Endothelial cell of umbilical vein (primary cell): ENCODE measurements around the gene CDK5RAP2. TPM values are rescaled to one million over a fixed set of nuclear protein-coding genes. Genes with fewer than 3 reads are reported as not detected.
"Not testable (repeated sequence)": the region's sequence is repeated elsewhere in the genome, so short reads cannot be mapped to it uniquely, and the experiment has no call there.

Experiments used
- BruUV-seq: library from RNA; stranded (reverse); fragments of 400-500 nt; replicated peaks from 2 replicates; lab custom pipeline; 2021; lab: Mats Ljungman, UMichigan
- CTCF ChIA-PET: fragments of 300-600, 350-600 bp; sonication (Branson Sonifier 250); formaldehyde crosslinking; loops from one replicate; lab custom pipeline; 2021; ENCODE audit warnings: antibody characterized with exemption, inconsistent platforms; lab: Charles Lee
- POLR2A ChIA-PET: fragments of 300-600, 350-600 bp; sonication (Branson Sonifier 250); formaldehyde crosslinking; loops from one replicate; lab custom pipeline; 2021; ENCODE audit warnings: antibody characterized with exemption, inconsistent platforms; lab: Charles Lee
- DNase-seq: peaks from one replicate; pipeline ENCODE4 v3.0.0-alpha.2; 2011; ENCODE audit warnings: low read depth, low spot score
- FAIRE-seq: peaks from 2 replicates; lab custom pipeline; 2011; peaks lifted over from hg19 to GRCh38; lab: Jason Lieb, UNC
- H2AFZ ChIP-seq: 2 replicates; pipeline ENCODE4 v1.6.0; 2012; ENCODE audit warnings: low read depth, low read length, control low read depth, inconsistent platforms
- H3K27ac ChIP-seq: 2 replicates; pipeline ENCODE4 v1.5.1; 2011; ENCODE audit warnings: low read depth, mild to moderate bottlenecking, control low read depth, low read length, moderate library complexity; ENCODE audit not compliant: insufficient read depth
- H3K27me3 ChIP-seq, 2 experiments: 2 replicates each; pipeline versions ENCODE4 v1.6.0 to v1.6.1; 2011; ENCODE audit warnings: low read length in 2 of 2, mixed read lengths in 1 of 2; ENCODE audit not compliant: control insufficient read depth in 2 of 2, insufficient read depth in 2 of 2
- H3K36me3 ChIP-seq, 2 experiments: 2 replicates in 1 of 2; 3 replicates in 1 of 2; pipeline ENCODE4 v1.5.1; 2011; ENCODE audit warnings: low read length in 2 of 2, mild to moderate bottlenecking in 1 of 2, moderate library complexity in 1 of 2; ENCODE audit not compliant: control insufficient read depth in 2 of 2, insufficient read depth in 2 of 2; ENCODE audit errors: extremely low read depth in 1 of 2
- H3K4me1 ChIP-seq: 3 replicates; pipeline ENCODE4 v1.5.1; 2011; ENCODE audit warnings: mild to moderate bottlenecking, low read length; ENCODE audit not compliant: control insufficient read depth, insufficient read depth; ENCODE audit errors: extremely low read depth
- H3K4me2 ChIP-seq: 2 replicates; pipeline ENCODE4 v1.6.1; 2011; ENCODE audit warnings: low read length, control low read depth, mixed read lengths; ENCODE audit not compliant: insufficient read depth
- H3K4me3 ChIP-seq, 3 experiments: fragments of 200-600 bp in 1 of 3; sonication (generic), shearing (Covaris generic) in 1 of 3; replicated peaks in 1 of 3; 2 replicates each; pipeline ENCODE4 v1.5.1; 2011 to 2016; ENCODE audit warnings: control low read depth in 3 of 3, low read length in 3 of 3, mild to moderate bottlenecking in 2 of 3, inconsistent platforms in 1 of 3, low read depth in 1 of 3, moderate library complexity in 1 of 3; ENCODE audit not compliant: insufficient read depth in 1 of 3
- H3K79me2 ChIP-seq: 2 replicates; pipeline ENCODE4 v1.6.0; 2012; ENCODE audit warnings: low read length, inconsistent platforms; ENCODE audit not compliant: control insufficient read depth, insufficient read depth
- H3K9ac ChIP-seq: replicated peaks from 2 replicates; pipeline ENCODE3; 2011; ENCODE audit warnings: low read length, control low read depth; ENCODE audit not compliant: insufficient read depth; ENCODE audit errors: extremely low read depth
- H3K9me1 ChIP-seq: replicated peaks from 3 replicates; pipeline ENCODE4 v1.6.0; 2011; ENCODE audit warnings: mild to moderate bottlenecking, low read length; ENCODE audit not compliant: control insufficient read depth, insufficient read depth; ENCODE audit errors: extremely low read depth
- H3K9me3 ChIP-seq: replicated peaks from 2 replicates; pipeline ENCODE4 v1.5.1; 2012; ENCODE audit warnings: low read length, inconsistent platforms; ENCODE audit not compliant: control insufficient read depth, insufficient read depth
- H4K20me1 ChIP-seq: replicated peaks from 2 replicates; pipeline ENCODE3; 2011; ENCODE audit warnings: mild to moderate bottlenecking, low read length; ENCODE audit not compliant: control insufficient read depth, insufficient read depth; ENCODE audit errors: extremely low read depth
- CTCF ChIP-seq, 2 donors: IDR thresholded peaks; 1 replicate in 1 of 2; 2 replicates in 1 of 2; pipeline ENCODE4 v1.5.1; 2011; ENCODE audit warnings: low read length in 2 of 2, mild to moderate bottlenecking in 2 of 2, moderate library complexity in 2 of 2, control low read depth in 1 of 2, inconsistent platforms in 1 of 2, low read depth in 1 of 2; ENCODE audit not compliant: insufficient read depth in 1 of 2; ENCODE audit errors: extremely low read depth in 1 of 2
- EZH2 ChIP-seq: IDR thresholded peaks from 2 replicates; pipeline ENCODE4 v1.6.1; 2012; ENCODE audit warnings: borderline replicate concordance, low read depth, mild to moderate bottlenecking, moderate library complexity, low read length, inconsistent platforms; ENCODE audit not compliant: severe bottlenecking
- FOS ChIP-seq: IDR thresholded peaks from 2 replicates; pipeline ENCODE4 v1.6.1; 2011; ENCODE audit warnings: mild to moderate bottlenecking, low read length, moderate library complexity, borderline replicate concordance; ENCODE audit not compliant: insufficient read depth
- GATA2 ChIP-seq: IDR thresholded peaks from 2 replicates; pipeline ENCODE4 v1.7.0; 2011; ENCODE audit warnings: low read depth, mild to moderate bottlenecking, moderate library complexity, mixed read lengths, low read length; ENCODE audit not compliant: insufficient read length, insufficient read depth
- JUN ChIP-seq: IDR thresholded peaks from 2 replicates; pipeline ENCODE4 v1.6.1; 2011; ENCODE audit warnings: borderline replicate concordance, low read depth; ENCODE audit not compliant: insufficient read length, insufficient read depth
- MAX ChIP-seq: IDR thresholded peaks from 2 replicates; pipeline ENCODE4 v1.6.1; 2011; ENCODE audit not compliant: insufficient read depth, insufficient read length
- MYC ChIP-seq: IDR thresholded peaks from one replicate; pipeline ENCODE4 v1.6.1; 2011; ENCODE audit warnings: mild to moderate bottlenecking, low read depth, low read length
- POLR2A ChIP-seq: IDR thresholded peaks from 2 replicates; pipeline ENCODE4 v1.6.1; 2012; ENCODE audit warnings: low read depth, mild to moderate bottlenecking, control low read depth, low read length
- POLR2AphosphoS5 ChIP-seq: IDR thresholded peaks from 2 replicates; pipeline ENCODE4 v1.6.1; 2012; ENCODE audit warnings: low read depth, mild to moderate bottlenecking, control low read depth, low read length, moderate library complexity; ENCODE audit not compliant: insufficient read depth
- dilution Hi-C: fragments of 300-500 bp; cut with MboI; formaldehyde crosslinking; loops from one replicate; pipeline ENCODE4 v1.15.0; 2019; ENCODE audit warnings: low sequenced_read_pairs; ENCODE audit not compliant: extremely low pct_ligation_motif_present
- intact Hi-C: fragments of 100-400 bp; cut with micrococcal nuclease; formaldehyde crosslinking; loops from one replicate; pipeline ENCODE4 v1.10.0; 2022
- polyA plus RNA-seq, 4 experiments: library from polyadenylated mRNA; depleted of rRNA in 3 of 4; stranded (reverse) in 3 of 4; unstranded in 1 of 4; fragments of >200 nt; gene quantifications; 2 replicates each; pipeline versions ENCODE4 v1.2.1 to v1.2.3, GENCODE V29; 2011 to 2012; ENCODE audit warnings: missing spikeins in 1 of 4
- total RNA-seq: library from RNA; stranded (reverse); gene quantifications from 2 replicates; pipeline ENCODE4 v1.2.3, GENCODE V29; 2021

CDK5RAP2 gene
- total and polyA plus RNA-seq, 2 donors (not counting 3 experiments of a cell fraction or from before 2014, with no cell fraction given), result 17.5 to 56.7 TPM

GRCh38 chr9:120521101-120521500, 58.9 kb downstream of the CDK5RAP2 start:
- no peak overlapping the region for H3K4me3 ChIP-seq
- ChIA-PET CTCF (no interaction called here), POLR2A (no interaction called here)
- intact Hi-C loops (no loop called here), dilution Hi-C loops (no loop called here)
- no peaks in the 10 kb centered on the region for H3K4me1 ChIP-seq
- H3K9ac ChIP-seq, result no peak overlapping the region
- DNase-seq, result no peak
- H4K20me1 ChIP-seq, result no peaks in the 10 kb centered on the region
- H3K36me3 ChIP-seq, result peaks cover 2 to 9% of the 10 kb centered on the region in 2 experiments
- no peak for FAIRE-seq
- BruUV-seq, result no TSS peak
- TF ChIP-seq GATA2 (no peak), CTCF (IDR thresholded peaks at IDR 0.05; ENCODE audit: extremely low read depth in 1 of 2, insufficient read depth in 1 of 2, low read depth in 1 of 2, low read length in 2 of 2) (no peak), POLR2AphosphoS5 (no peak), POLR2A (no peak), FOS (no peak), MAX (no peak), JUN (no peak), EZH2 (no peak), MYC (no peak)
- no peak overlapping the region for H3K27ac ChIP-seq
- no peaks in the 10 kb centered on the region for H3K9me3 ChIP-seq
- H3K79me2 ChIP-seq, result no peaks in the 10 kb centered on the region
- H3K27me3 ChIP-seq, result no peaks in the 10 kb centered on the region
- no peaks in the 10 kb centered on the region for H3K9me1 ChIP-seq
- no peak overlapping the region for H3K4me2 ChIP-seq
- no peak overlapping the region for H2AFZ ChIP-seq

GRCh38 chr9:120515996-120516395, 64.0 kb downstream of the CDK5RAP2 start:
- H4K20me1 ChIP-seq, H3K79me2 ChIP-seq, H3K4me1 ChIP-seq, H3K36me3 ChIP-seq, H3K27ac ChIP-seq, H3K9ac ChIP-seq, POLR2A ChIA-PET, H3K9me1 ChIP-seq, H2AFZ ChIP-seq, FAIRE-seq, dilution Hi-C loops, BruUV-seq, H3K4me3 ChIP-seq, H3K4me2 ChIP-seq, DNase-seq, H3K9me3 ChIP-seq, CTCF ChIA-PET, intact Hi-C loops, H3K27me3 ChIP-seq: not testable (repeated sequence)

- H3K79me2 ChIP-seq, DNase-seq, H3K9ac ChIP-seq, H3K9me1 ChIP-seq, H2AFZ ChIP-seq, H3K4me3 ChIP-seq, BruUV-seq, H3K27me3 ChIP-seq, FAIRE-seq, POLR2A ChIA-PET, H3K36me3 ChIP-seq, H3K27ac ChIP-seq, dilution Hi-C loops, H3K4me1 ChIP-seq, intact Hi-C loops, H4K20me1 ChIP-seq, H3K4me2 ChIP-seq, H3K9me3 ChIP-seq, CTCF ChIA-PET: not testable (repeated sequence)
Measured at GRCh38 chr9:120515481-120515880, 64.5 kb downstream of the CDK5RAP2 start.
